Measurements from ENCODE around the gene ZNRF2.

- TF ChIP-seq CTCF (IDR thresholded peaks at IDR 0.05) (no peak), POLR2A (IDR thresholded peaks at IDR 0.05) (no peak)
Measured at GRCh38 chr7:30260246-30260768, 24.1 kb upstream of the ZNRF2 start.

Measured in esophagus squamous epithelium (tissue), 4 donors.